Loucy (cell line): Measurements from ENCODE around the gene HNRNPK.

ENCODE experiments used
- H2AFZ ChIP-seq: fragments of 200-600 bp; sonication (generic); 2 replicates; pipeline ENCODE4 v1.6.0; 2016; ENCODE audit warnings: antibody characterized with exemption, mild to moderate bottlenecking, low read length, moderate library complexity
- H3F3A ChIP-seq: fragments of 200-600 bp; 2 replicates; pipeline ENCODE4 v1.6.0; 2016; ENCODE audit warnings: antibody characterized with exemption, low read depth, mild to moderate bottlenecking
- H3K27me3 ChIP-seq: fragments of 200-600 bp; sonication (generic); 2 replicates; pipeline ENCODE4 v1.6.1; 2014; ENCODE audit warnings: low read length, mild to moderate bottlenecking; ENCODE audit not compliant: insufficient read depth, poor library complexity, severe bottlenecking
- H3K36me3 ChIP-seq: fragments of 200-600 bp; sonication (generic); 2 replicates; pipeline ENCODE4 v1.6.1; 2016; ENCODE audit warnings: low read length; ENCODE audit not compliant: insufficient read depth
- H3K4me1 ChIP-seq: fragments of 200-600 bp; sonication (generic); 2 replicates; pipeline ENCODE4 v1.5.1; 2014; ENCODE audit warnings: low read length, mild to moderate bottlenecking; ENCODE audit not compliant: insufficient read depth, poor library complexity, severe bottlenecking
- H3K4me2 ChIP-seq: fragments of 200-600 bp; sonication (generic); 2 replicates; pipeline ENCODE4 v1.6.0; 2014; ENCODE audit warnings: antibody characterized with exemption, low read length, low read depth, mild to moderate bottlenecking; ENCODE audit not compliant: poor library complexity, severe bottlenecking
- H3K4me3 ChIP-seq: fragments of 200-600 bp; sonication (generic); 2 replicates; pipeline ENCODE4 v1.5.1; 2014; ENCODE audit warnings: low read length, mild to moderate bottlenecking, mixed read lengths; ENCODE audit not compliant: poor library complexity, severe bottlenecking
- H3K79me2 ChIP-seq: fragments of 200-600 bp; sonication (generic); 2 replicates; pipeline ENCODE4 v1.6.1; 2014; ENCODE audit warnings: low read length; ENCODE audit not compliant: insufficient read depth
- H3K9ac ChIP-seq: fragments of 200-600 bp; sonication (generic); 2 replicates; pipeline ENCODE4 v1.6.0; 2014; ENCODE audit warnings: mild to moderate bottlenecking, low read depth, low read length, moderate library complexity; ENCODE audit not compliant: poor library complexity, severe bottlenecking
- H3K9me2 ChIP-seq: fragments of 200-600 bp; sonication (generic); replicated peaks from 2 replicates; pipeline ENCODE4 v1.6.1; 2016; ENCODE audit warnings: low read depth, low read length, mixed read lengths
- H3K9me3 ChIP-seq: fragments of 200-600 bp; sonication (generic); 2 replicates; pipeline ENCODE4 v1.6.1; 2014; ENCODE audit warnings: mild to moderate bottlenecking, antibody characterized with exemption, low read length, low read depth; ENCODE audit not compliant: insufficient read depth
- H4K20me1 ChIP-seq: fragments of 200-600 bp; sonication (generic); 2 replicates; pipeline ENCODE4 v1.6.0; 2014; ENCODE audit warnings: antibody characterized with exemption, low read length, mild to moderate bottlenecking; ENCODE audit not compliant: insufficient read depth, poor library complexity, severe bottlenecking
- CTCF ChIP-seq: fragments of 200-600 bp; sonication (generic); conservative IDR thresholded peaks from 2 replicates; pipeline ENCODE4 v1.5.1; 2014; ENCODE audit warnings: mild to moderate bottlenecking, antibody characterized with exemption, low read length
- EZH2phosphoT487 ChIP-seq: fragments of 200-600 bp; IDR thresholded peaks from 2 replicates; pipeline ENCODE4 v1.6.1; 2018; ENCODE audit warnings: antibody characterized with exemption, mild to moderate bottlenecking, moderate library complexity, borderline replicate concordance

The HNRNPK gene

GRCh38 chr9:83927591-83927990, 52.4 kb downstream of the HNRNPK start:
- H3K4me2 ChIP-seq = no peak overlapping the region
- H3K4me1 ChIP-seq = peaks cover 13% of the 10 kb centered on the region
- no peaks in the 10 kb centered on the region for H3K27me3 ChIP-seq
- TF ChIP-seq EZH2phosphoT487 (no peak), CTCF (no peak)
- no peaks in the 10 kb centered on the region for H3K79me2 ChIP-seq
- H4K20me1 ChIP-seq = no peaks in the 10 kb centered on the region
- 0 out of 2 replicates have a peak, but pooled peaks cover under 1% of the 10 kb centered on the region for H3F3A ChIP-seq
- no peaks in the 10 kb centered on the region for H3K9me2 ChIP-seq
- no peaks in the 10 kb centered on the region for H3K9me3 ChIP-seq
- H3K9ac ChIP-seq = no peak overlapping the region
- no peaks in the 10 kb centered on the region for H3K36me3 ChIP-seq
- no peak overlapping the region for H3K4me3 ChIP-seq
- H2AFZ ChIP-seq = no peak overlapping the region

GRCh38 chr9:83920927-83921707, 58.9 kb downstream of the HNRNPK start, which contains the start of gene KIF27:
TSS of gene KIF27 (minus strand) at chr9:83921432. CDS start at chr9:83915591, 5,841 bp downstream.
- H3K27me3 ChIP-seq = no peaks in the 10 kb centered on the region
- H3K4me3 ChIP-seq = peak within 1 kb of the TSS; percentile 74
- no peak for TF ChIP-seq EZH2phosphoT487
- peak; percentile 47 for TF ChIP-seq CTCF
- H3K4me2 ChIP-seq = peak within 1 kb of the TSS; percentile 95
- H3K9me2 ChIP-seq = no peaks in the 10 kb centered on the region
- no peaks in the 10 kb centered on the region for H4K20me1 ChIP-seq
- peak within 1 kb of the TSS; percentile 80 for H3K9ac ChIP-seq
- H2AFZ ChIP-seq = peak within 1 kb of the TSS; percentile 98
- H3K4me1 ChIP-seq = peaks cover 18% of the 10 kb centered on the region
- peaks cover 13% of the 10 kb centered on the region; the same call in 1 of the 2 replicates for H3K79me2 ChIP-seq
- H3F3A ChIP-seq = no peaks in the 10 kb centered on the region
- no peaks in the 10 kb centered on the region for H3K36me3 ChIP-seq
- no peaks in the 10 kb centered on the region for H3K9me3 ChIP-seq

DNA sequence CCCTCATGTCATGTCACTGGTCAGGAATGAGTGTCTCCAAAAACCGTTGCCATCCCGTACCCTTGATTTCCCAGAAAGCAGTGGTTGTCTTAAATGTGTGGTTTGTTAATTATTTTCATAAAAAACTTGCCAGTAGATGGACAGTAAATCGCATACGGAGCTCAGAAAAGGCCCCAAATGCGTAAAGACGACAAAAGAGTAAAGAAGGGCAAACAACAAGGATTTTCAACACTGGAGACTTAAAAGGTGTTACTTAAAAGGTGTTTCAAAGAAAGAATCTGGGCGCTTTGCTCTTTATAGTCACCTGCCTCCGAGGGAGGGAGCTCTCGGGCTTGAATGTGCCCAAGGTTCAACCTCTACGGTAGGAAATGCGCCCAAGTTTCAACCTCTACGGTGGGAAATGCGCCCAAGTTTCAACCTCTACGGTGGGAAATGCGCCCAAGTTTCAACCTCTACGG, 59.5 kb downstream of the HNRNPK start:
- H3K79me2 ChIP-seq = peaks cover 13% of the 10 kb centered on the region; the same call in 1 of the 2 replicates
- H3K36me3 ChIP-seq = no peaks in the 10 kb centered on the region
- peak overlapping the region; percentile 82 for H2AFZ ChIP-seq
- no peaks in the 10 kb centered on the region for H3K9me2 ChIP-seq
- peak overlapping the region; percentile 95 for H3K4me2 ChIP-seq
- H3F3A ChIP-seq = no peaks in the 10 kb centered on the region
- peaks cover 18% of the 10 kb centered on the region for H3K4me1 ChIP-seq
- no peaks in the 10 kb centered on the region for H3K27me3 ChIP-seq
- H3K9ac ChIP-seq = peak overlapping the region; percentile 63
- H3K4me3 ChIP-seq = peak overlapping the region; percentile 74
- TF ChIP-seq EZH2phosphoT487 (no peak), CTCF (peak; percentile 49)
- H3K9me3 ChIP-seq = no peaks in the 10 kb centered on the region
- H4K20me1 ChIP-seq = no peaks in the 10 kb centered on the region
